Smooth muscle cell (in vitro differentiated cells): Measurements from ENCODE around the gene ADSS1. TPM values are rescaled to one million over a fixed set of nuclear protein-coding genes. Genes with fewer than 3 reads are reported as not detected.

Experiments
- DNase-seq: peaks from one replicate; lab custom pipeline; 2025; ENCODE audit not compliant: unreplicated experiment; lab: John Stamatoyannopoulos, UW
- H2AFZ ChIP-seq: fragments of 200-600 bp; sonication (generic); 2 replicates; pipeline ENCODE4 v1.6.0; 2016; ENCODE audit warnings: antibody characterized with exemption, low read depth, mild to moderate bottlenecking
- H3F3A ChIP-seq: fragments of 200-600 bp; sonication (generic); 2 replicates; pipeline ENCODE4 v1.6.0; 2017; ENCODE audit warnings: antibody characterized with exemption, low read depth
- H3K27ac ChIP-seq: fragments of 200-600 bp; sonication (generic); 2 replicates; pipeline ENCODE4 v1.5.1; 2016; ENCODE audit warnings: low read depth, mild to moderate bottlenecking
- H3K27me3 ChIP-seq: fragments of 200-600 bp; sonication (generic); 2 replicates; pipeline ENCODE4 v1.6.1; 2016; ENCODE audit warnings: low read depth, mild to moderate bottlenecking
- H3K36me3 ChIP-seq: fragments of 200-600 bp; sonication (generic); 2 replicates; pipeline ENCODE4 v1.5.1; 2016; ENCODE audit warnings: low read depth
- H3K4me1 ChIP-seq: fragments of 200-600 bp; sonication (generic); 2 replicates; pipeline ENCODE4 v1.5.1; 2016; ENCODE audit warnings: low read depth
- H3K4me2 ChIP-seq: fragments of 200-600 bp; sonication (generic); 2 replicates; pipeline ENCODE4 v1.6.0; 2016; ENCODE audit warnings: mild to moderate bottlenecking
- H3K4me3 ChIP-seq: fragments of 200-600 bp; sonication (generic); 2 replicates; pipeline ENCODE4 v1.5.1; 2016; ENCODE audit warnings: mild to moderate bottlenecking
- H3K79me2 ChIP-seq: fragments of 200-600 bp; sonication (generic); 2 replicates; pipeline ENCODE4 v1.6.0; 2016; ENCODE audit warnings: low read depth, mild to moderate bottlenecking
- H3K9ac ChIP-seq: fragments of 200-600 bp; sonication (generic); 2 replicates; pipeline ENCODE4 v1.6.0; 2016; ENCODE audit warnings: low read depth
- H3K9me3 ChIP-seq: fragments of 200-600 bp; sonication (generic); replicated peaks from 2 replicates; pipeline ENCODE4 v1.5.1; 2016; ENCODE audit warnings: low read depth
- H4K20me1 ChIP-seq: fragments of 200-600 bp; sonication (generic); 2 replicates; pipeline ENCODE4 v1.6.0; 2016; ENCODE audit warnings: low read depth
- WGBS: methylation state at CpG from one replicate; pipeline ENCODE4 v1.1.7; 2016; ENCODE audit warnings: low lambda C conversion rate; 5-methylcytosine and 5-hydroxymethylcytosine counted together
- polyA plus RNA-seq: library from polyadenylated mRNA; unstranded; fragments of >200 nt; fragmentation: Nextera tagmentation; extraction: Ambion mirVana; gene quantifications from 2 replicates; pipeline ENCODE4 v1.2.1, GENCODE V29; 2016
- total RNA-seq: library from RNA; depleted of rRNA; stranded (reverse); fragments of >200 nt; gene quantifications from 2 replicates; pipeline ENCODE4 v1.2.3, GENCODE V29; 2014
- TF ChIP-seq, protein P1 (sequence below): fragments of 200-600 bp; sonication (generic); IDR thresholded peaks from 2 replicates; pipeline ENCODE4 v1.5.1; 2017; ENCODE audit warnings: borderline replicate concordance, mild to moderate bottlenecking, antibody characterized with exemption; ENCODE audit not compliant: insufficient read depth, poor library complexity, severe bottlenecking

ADSS1 gene
- total and polyA plus RNA-seq, 2 experiments from 2014 or later = 7.8 to 43.0 TPM

DNA sequence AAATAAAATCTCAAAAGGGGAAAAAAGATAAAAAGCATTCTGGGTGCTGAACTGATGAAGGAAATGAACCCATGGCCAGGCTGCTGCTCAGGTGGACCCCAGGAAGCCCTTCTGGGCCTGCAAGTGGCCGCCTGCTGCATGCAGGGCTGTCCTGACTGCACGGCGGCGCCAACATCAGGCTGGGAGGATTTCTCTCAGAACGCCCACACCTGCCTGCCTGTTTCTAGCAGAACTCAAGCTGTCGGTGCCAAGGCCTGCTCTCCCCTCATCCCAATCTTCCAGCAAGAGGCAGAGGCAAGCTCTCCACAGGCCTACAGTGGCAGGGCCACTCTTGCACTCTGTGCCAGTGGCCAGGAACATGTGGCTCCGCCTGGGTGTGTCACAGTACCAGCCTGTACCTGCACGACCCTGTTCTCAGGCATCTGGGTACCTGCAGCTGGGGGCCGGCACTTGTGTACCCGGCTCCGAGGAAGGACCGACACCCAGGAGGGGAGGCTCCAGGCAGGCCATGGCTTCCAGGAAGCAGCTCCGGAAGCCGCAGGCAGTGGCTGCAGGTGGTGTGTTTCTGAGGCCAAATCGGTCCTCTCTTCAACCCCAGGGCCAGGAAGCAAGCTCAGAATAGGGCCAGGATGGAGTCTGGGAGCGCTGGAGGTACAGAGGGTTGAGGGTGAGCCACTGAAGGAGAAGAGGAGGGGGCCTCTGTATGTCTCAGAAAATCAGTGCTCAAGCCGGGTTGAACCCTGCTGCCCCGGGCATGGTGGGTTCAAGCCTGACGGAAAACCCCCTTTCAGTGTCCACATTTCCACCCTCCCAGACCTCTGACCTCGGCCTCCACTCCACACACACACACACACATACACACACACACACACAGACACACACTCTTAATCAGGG lies 37.2 kb upstream of the ADSS1 start:
- no peak overlapping the region for H2AFZ ChIP-seq
- no peak for DNase-seq
- peaks cover 18% of the 10 kb centered on the region for H4K20me1 ChIP-seq
- TF ChIP-seq, protein P1, sequence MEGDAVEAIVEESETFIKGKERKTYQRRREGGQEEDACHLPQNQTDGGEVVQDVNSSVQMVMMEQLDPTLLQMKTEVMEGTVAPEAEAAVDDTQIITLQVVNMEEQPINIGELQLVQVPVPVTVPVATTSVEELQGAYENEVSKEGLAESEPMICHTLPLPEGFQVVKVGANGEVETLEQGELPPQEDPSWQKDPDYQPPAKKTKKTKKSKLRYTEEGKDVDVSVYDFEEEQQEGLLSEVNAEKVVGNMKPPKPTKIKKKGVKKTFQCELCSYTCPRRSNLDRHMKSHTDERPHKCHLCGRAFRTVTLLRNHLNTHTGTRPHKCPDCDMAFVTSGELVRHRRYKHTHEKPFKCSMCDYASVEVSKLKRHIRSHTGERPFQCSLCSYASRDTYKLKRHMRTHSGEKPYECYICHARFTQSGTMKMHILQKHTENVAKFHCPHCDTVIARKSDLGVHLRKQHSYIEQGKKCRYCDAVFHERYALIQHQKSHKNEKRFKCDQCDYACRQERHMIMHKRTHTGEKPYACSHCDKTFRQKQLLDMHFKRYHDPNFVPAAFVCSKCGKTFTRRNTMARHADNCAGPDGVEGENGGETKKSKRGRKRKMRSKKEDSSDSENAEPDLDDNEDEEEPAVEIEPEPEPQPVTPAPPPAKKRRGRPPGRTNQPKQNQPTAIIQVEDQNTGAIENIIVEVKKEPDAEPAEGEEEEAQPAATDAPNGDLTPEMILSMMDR = no peak
- H3F3A ChIP-seq = peaks cover 27% of the 10 kb centered on the region
- WGBS = 90% methylated on average over 20 of the region's 20 CpGs
- no peak overlapping the region for H3K4me3 ChIP-seq
- no peak overlapping the region for H3K27ac ChIP-seq
- peaks cover 24% of the 10 kb centered on the region for H3K79me2 ChIP-seq
- no peak overlapping the region for H3K4me2 ChIP-seq
- H3K4me1 ChIP-seq = peaks cover 33% of the 10 kb centered on the region
- H3K36me3 ChIP-seq = no peaks in the 10 kb centered on the region
- H3K9me3 ChIP-seq = no peaks in the 10 kb centered on the region
- no peak overlapping the region for H3K9ac ChIP-seq
- H3K27me3 ChIP-seq = no peaks in the 10 kb centered on the region

DNA sequence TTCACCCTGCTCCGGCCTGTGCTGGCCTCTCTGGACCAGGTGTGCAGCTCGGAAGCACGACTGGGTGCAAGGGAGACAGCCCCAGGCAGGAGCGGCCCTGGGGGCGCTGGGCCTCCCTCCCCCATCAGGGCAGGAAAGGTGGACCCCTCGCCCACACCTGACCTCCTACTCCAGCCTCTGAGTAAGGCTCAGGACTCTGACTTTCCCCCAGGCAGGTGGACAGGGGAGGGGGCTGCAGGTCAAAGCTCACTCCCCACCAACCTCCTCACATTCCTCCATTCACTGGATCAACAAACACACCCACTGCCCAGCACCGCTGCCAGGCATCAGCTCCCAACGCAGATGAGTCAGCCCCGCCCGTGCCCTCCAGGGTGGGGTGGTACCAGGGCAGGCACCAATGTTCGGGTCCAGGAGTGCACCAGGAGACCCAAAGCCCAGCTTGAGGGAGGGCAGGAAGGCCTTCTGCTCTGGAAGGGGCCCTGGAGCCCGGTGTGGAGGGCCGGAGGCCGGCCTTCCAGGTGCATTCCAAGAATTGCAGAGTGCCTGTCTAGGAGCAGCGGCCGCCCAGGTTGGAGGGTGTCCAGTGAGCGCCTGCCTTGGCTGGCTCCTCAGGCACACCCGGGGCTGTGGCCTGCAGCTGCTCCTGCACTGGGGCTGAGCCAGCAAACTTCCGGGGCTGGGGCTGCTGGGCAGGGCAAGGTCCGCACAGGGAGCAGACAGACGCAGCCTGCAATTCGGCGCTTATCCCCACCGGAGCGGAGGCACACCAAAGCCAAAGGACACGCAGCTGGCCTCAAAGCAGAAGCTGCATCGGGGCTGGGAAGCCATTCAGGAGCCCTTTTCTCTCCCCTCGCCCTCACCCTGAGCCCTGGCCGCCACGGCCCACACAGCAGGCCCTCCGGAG lies 36.2 kb upstream of the ADSS1 start:
- Histone ChIP-seq H3K27ac (no peak overlapping the region), H2AFZ (no peak overlapping the region), H3K4me2 (peak overlapping the region; percentile 100)

DNA sequence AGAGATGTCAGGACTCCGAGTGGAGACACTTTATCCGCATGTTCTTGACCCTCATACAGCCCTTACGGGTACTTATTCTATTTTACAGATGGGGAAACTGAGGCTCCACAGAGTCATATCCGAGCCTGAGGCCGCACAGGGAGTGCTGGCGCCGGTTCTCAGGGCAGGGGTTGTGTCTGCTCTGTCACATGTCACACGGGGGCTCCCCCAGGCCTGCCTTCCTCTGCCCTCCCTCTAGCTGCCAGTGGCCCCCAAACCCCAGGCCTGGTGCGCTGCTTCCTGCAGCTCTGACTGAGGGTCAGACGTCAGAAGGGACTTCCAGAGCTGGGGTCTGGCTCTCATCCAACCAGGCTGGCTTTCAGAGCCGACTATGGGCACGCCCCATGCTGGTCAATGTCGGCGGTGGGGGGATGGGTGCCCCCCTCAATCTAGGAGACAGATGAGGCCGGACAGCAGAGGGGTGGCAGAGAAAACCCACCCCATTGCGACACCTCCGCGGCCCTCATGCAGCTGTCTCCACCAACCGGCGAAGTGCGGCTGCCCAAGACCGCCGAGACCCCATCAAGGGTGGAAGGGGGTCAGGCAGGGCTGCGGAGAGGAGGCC lies 35.4 kb upstream of the ADSS1 start:
- Histone ChIP-seq H3K4me3 (peak overlapping the region; percentile 88), H3K27ac (peak overlapping the region; percentile 35)

More for the DNA sequence above, 36.2 kb upstream of the ADSS1 start:
- peaks cover 32% of the 10 kb centered on the region for H3K79me2 ChIP-seq
- H3K27me3 ChIP-seq = no peaks in the 10 kb centered on the region
- H3K9ac ChIP-seq = no peak overlapping the region
- WGBS = 53% methylated on average over 31 of the region's 31 CpGs
- H4K20me1 ChIP-seq = peaks cover 28% of the 10 kb centered on the region
- no peak overlapping the region for H3K4me3 ChIP-seq
- no peaks in the 10 kb centered on the region for H3K36me3 ChIP-seq
- no peak for DNase-seq
- H3F3A ChIP-seq = peaks cover 17% of the 10 kb centered on the region
- H3K4me1 ChIP-seq = peaks cover 23% of the 10 kb centered on the region
- H3K9me3 ChIP-seq = no peaks in the 10 kb centered on the region
- TF ChIP-seq, protein P1 = no peak

More for the DNA sequence above, 35.4 kb upstream of the ADSS1 start:
- peaks cover 36% of the 10 kb centered on the region for H4K20me1 ChIP-seq
- no peaks in the 10 kb centered on the region for H3K36me3 ChIP-seq
- WGBS = 61% methylated on average over 24 of the region's 24 CpGs
- H3F3A ChIP-seq = peaks cover 16% of the 10 kb centered on the region
- peaks cover 18% of the 10 kb centered on the region for H3K4me1 ChIP-seq
- TF ChIP-seq, protein P1 = no peak
- DNase-seq = no peak
- H2AFZ ChIP-seq = peak overlapping the region; percentile 62
- H3K79me2 ChIP-seq = peaks cover 38% of the 10 kb centered on the region
- H3K4me2 ChIP-seq = peak overlapping the region; percentile 100
- no peaks in the 10 kb centered on the region for H3K9me3 ChIP-seq
- no peaks in the 10 kb centered on the region for H3K27me3 ChIP-seq
- no peak overlapping the region for H3K9ac ChIP-seq
